Midbrain (tissue), 1 donor: Measurements from ENCODE around the gene PGLYRP4.

ENCODE experiments used
- DNase-seq: peaks from one replicate; lab custom pipeline; 2025; lab: John Stamatoyannopoulos, UW

Gene PGLYRP4, protein sequence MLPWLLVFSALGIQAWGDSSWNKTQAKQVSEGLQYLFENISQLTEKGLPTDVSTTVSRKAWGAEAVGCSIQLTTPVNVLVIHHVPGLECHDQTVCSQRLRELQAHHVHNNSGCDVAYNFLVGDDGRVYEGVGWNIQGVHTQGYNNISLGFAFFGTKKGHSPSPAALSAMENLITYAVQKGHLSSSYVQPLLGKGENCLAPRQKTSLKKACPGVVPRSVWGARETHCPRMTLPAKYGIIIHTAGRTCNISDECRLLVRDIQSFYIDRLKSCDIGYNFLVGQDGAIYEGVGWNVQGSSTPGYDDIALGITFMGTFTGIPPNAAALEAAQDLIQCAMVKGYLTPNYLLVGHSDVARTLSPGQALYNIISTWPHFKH

GRCh38 chr1:153348511-153349362 is at the start of gene PGLYRP4:
Gene PGLYRP4 (minus strand): TSS chr1:153348841. CDS start chr1:153347932, 909 bp downstream.
- DNase-seq: no peak

GRCh38 chr1:153397924-153398651 is 49.4 kb upstream of the PGLYRP4 start:
- DNase-seq: no peak

GRCh38 chr1:153397051-153397923 is 48.6 kb upstream of the PGLYRP4 start:
- DNase-seq: no peak

DNA sequence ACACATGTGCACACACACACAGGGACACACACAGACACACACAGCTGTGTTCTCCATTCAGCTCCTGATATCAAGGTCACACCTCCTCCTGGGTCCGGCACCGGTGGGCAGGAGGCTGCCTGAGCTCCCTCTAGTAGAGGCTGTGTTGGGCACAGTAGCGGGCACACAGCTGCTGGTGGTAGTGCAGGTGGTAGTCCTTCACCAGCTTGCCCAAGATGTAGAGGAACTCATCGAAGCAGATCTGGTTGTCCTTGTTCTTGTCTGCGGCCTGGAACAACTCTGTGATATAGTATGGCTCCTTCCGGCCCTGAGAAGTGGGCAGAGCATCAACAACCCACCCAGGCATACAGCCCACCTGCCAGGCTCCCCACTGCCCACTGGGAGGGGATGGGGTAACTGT is 47.8 kb upstream of the PGLYRP4 start:
- no peak for DNase-seq

GRCh38 chr1:153395776-153396175 is 47.1 kb upstream of the PGLYRP4 start:
- DNase-seq: no peak

- no peak for DNase-seq
Measured at GRCh38 chr1:153395136-153395685, 46.6 kb upstream of the PGLYRP4 start.

GRCh38 chr1:153394391-153394790 is 45.8 kb upstream of the PGLYRP4 start:
- DNase-seq: no peak

DNA sequence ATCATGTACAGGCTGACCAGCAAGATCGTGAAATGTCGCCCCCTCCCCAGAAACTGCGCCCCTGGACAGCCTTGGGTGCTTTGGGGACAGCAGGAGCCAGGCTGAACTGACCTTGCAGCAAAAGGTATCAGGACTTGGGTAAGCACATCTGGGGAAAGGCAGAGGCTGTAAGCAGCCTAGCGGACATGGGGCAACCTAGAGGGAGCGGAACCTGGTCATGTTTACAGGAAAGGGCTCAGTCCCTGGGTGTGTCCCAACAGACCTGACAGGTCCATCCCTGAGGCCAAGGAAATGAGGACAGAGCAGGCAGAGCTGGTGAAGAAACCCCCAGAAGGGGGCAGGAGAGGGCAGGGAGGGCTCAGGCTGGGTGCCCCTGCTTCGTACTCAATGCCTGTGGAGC is 45.3 kb upstream of the PGLYRP4 start:
- no peak for DNase-seq

DNA sequence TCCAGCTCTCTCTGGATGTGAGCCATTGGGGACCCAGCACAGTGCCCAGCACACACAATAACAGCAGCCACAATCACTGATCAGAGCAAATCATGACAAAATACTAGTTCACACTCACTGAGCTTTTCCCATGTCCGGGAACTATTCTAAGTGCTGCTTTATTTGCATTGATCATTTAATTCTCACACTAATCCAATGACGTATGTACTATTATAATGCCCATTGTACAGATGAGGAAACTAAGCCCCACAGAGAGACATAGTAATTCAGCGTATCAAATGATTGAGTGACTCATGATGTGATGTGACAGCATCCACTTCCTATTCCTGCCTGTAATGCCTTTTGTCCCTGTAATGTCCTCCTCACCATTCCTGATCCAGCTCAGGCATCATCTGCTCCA is 44.2 kb upstream of the PGLYRP4 start:
- no peak for DNase-seq

GRCh38 chr1:153392258-153392657 is 43.6 kb upstream of the PGLYRP4 start:
- DNase-seq: no peak

- peak; percentile 2 for DNase-seq
Measured at GRCh38 chr1:153390938-153391710, 42.5 kb upstream of the PGLYRP4 start, which contains the start of gene S100A8. Gene S100A8 (minus strand): TSS chr1:153391073. CDS start chr1:153390535, 538 bp downstream.

- DNase-seq: no peak
Measured at GRCh38 chr1:153389973-153390879, 41.6 kb upstream of the PGLYRP4 start.

GRCh38 chr1:153389401-153389800 is 40.8 kb upstream of the PGLYRP4 start:
- DNase-seq: no peak

- no peak for DNase-seq
Measured at GRCh38 chr1:153387785-153388184, 39.1 kb upstream of the PGLYRP4 start.

GRCh38 chr1:153387001-153387400 is 38.4 kb upstream of the PGLYRP4 start:
- DNase-seq: no peak

GRCh38 chr1:153386500-153386901 is 37.9 kb upstream of the PGLYRP4 start:
- peak; percentile 7 for DNase-seq

DNA sequence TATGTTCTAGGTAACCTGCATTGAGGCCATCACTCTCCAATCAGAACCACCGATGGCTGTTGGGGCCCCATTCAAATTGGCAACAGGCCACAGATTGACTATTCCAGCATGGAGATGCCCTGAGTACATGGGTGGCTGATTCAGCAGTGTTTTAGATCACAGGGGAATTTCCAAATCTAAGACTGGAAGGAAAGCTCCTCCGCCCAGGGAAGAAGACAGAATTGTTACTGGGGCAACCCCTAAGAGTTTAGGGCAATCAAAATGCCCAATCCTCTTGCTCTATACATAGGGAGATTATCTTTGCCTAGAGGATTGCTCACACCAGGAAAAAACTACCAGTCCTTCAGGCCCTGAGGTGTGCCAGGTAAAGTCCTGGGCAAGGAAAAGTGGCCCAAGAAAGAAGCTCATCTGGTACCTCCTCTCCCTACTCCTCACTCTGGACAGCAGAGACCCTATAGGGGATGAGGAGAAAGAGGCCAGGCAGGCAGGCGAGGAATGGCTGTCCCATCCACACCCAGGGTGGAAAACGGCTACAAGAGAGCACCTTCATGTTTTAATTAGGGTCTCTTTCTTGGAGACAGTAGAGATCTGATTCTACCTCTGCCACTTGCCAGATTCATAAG is 36.4 kb upstream of the PGLYRP4 start:
- DNase-seq: no peak

GRCh38 chr1:153380711-153381110 is 32.1 kb upstream of the PGLYRP4 start:
- DNase-seq: no peak

DNA sequence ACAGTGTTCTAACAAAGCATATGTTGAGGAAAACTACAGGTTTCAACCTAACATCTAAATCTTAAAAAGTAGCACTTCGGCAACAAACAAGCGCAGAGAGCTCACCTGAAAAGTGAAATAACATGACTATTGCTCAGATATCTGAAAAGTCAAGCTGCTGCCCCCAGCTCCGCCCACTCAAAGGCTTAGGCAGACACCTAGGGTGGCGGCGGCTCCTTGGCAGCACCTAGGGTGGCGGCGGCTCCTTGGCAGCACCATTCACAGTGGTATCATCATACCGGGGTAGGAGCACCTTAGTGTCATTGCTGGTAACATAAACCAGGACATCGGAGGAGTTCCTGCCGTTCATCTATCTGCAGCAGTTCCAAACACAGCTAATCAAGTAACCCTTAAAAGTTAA is 30.9 kb upstream of the PGLYRP4 start:
- DNase-seq: no peak
